Measurements from ENCODE around the gene EXOC6B. TPM values are rescaled to one million over a fixed set of nuclear protein-coding genes. Genes with fewer than 3 reads are reported as not detected.

The EXOC6B gene
- total and polyA plus RNA-seq, 8 donors, result 22.1 to 30.8 (median 25.9) TPM

- Histone ChIP-seq H3K9me3 (no peaks in the 10 kb centered on the region), H3K4me3 (no peak overlapping the region), H3K4me1 (peaks cover 0 to 5% of the 10 kb centered on the region in 2 donors), H3K27ac (peak overlapping the region in 1 of 2 donors; percentile 29), H3K36me3 (no peaks in the 10 kb centered on the region), H3K27me3 (no peaks in the 10 kb centered on the region)
- intact Hi-C loops (cut with DNase I), result no loop called here
- no peak for DNase-seq
- ATAC-seq, result no peak
- TF ChIP-seq CTCF (IDR thresholded peaks at IDR 0.05), result no peak
Measured at GRCh38 chr2:72779495-72779894, 46.3 kb downstream of the EXOC6B start.

GRCh38 chr2:72778410-72778809, 47.4 kb downstream of the EXOC6B start:
- H3K4me1 ChIP-seq, result peaks cover 0 to 5% of the 10 kb centered on the region in 2 donors
- intact Hi-C loops (cut with DNase I), result no loop called here
- no peak for ATAC-seq

GRCh38 chr2:72770879-72771461, 54.9 kb downstream of the EXOC6B start:
- ATAC-seq, result peak; percentile 90
- peaks cover 0 to 3% of the 10 kb centered on the region in 2 donors for H3K4me1 ChIP-seq
- no peaks in the 10 kb centered on the region for H3K9me3 ChIP-seq
- no peaks in the 10 kb centered on the region for H3K27me3 ChIP-seq
- intact Hi-C loops (cut with DNase I), result loop anchor here in 1 of 2 donors (5.0 kb wide), 1 partner anchor 86 kb away; no protein-coding TSS in a partner anchor
- peak; percentile 63 to 84 for TF ChIP-seq CTCF (IDR thresholded peaks at IDR 0.05)
- DNase-seq, result peak in 2 of 4 donors; percentile 59 to 75
- H3K27ac ChIP-seq, result no peak overlapping the region
- no peak overlapping the region for H3K4me3 ChIP-seq
- no peaks in the 10 kb centered on the region for H3K36me3 ChIP-seq

More at GRCh38 chr2:72778410-72778809, 47.4 kb downstream of the EXOC6B start:
- H3K36me3 ChIP-seq, result no peaks in the 10 kb centered on the region
- H3K4me3 ChIP-seq, result no peak overlapping the region
- TF ChIP-seq CTCF (IDR thresholded peaks at IDR 0.05), result no peak
- no peak for DNase-seq
- no peaks in the 10 kb centered on the region for H3K27me3 ChIP-seq
- no peak overlapping the region for H3K27ac ChIP-seq
- no peaks in the 10 kb centered on the region for H3K9me3 ChIP-seq

- no peaks in the 10 kb centered on the region for H3K36me3 ChIP-seq
- peaks cover 0 to 2% of the 10 kb centered on the region in 2 donors for H3K4me1 ChIP-seq
- H3K27ac ChIP-seq, result no peak overlapping the region
- no peak overlapping the region for H3K4me3 ChIP-seq
- ATAC-seq, result no peak
- no peaks in the 10 kb centered on the region for H3K27me3 ChIP-seq
- H3K9me3 ChIP-seq, result peaks cover 0 to 21% of the 10 kb centered on the region in 2 donors
- intact Hi-C loops (cut with DNase I), result no loop called here
- no peak for TF ChIP-seq CTCF (IDR thresholded peaks at IDR 0.05)
- no peak for DNase-seq
Measured at GRCh38 chr2:72765997-72766609, 59.7 kb downstream of the EXOC6B start.

- intact Hi-C loops (cut with DNase I), result no loop called here
- no peak overlapping the region for H3K4me3 ChIP-seq
- no peak overlapping the region for H3K27ac ChIP-seq
- ATAC-seq (no peak), DNase-seq (no peak)
- H3K27me3 ChIP-seq, result no peaks in the 10 kb centered on the region
- H3K36me3 ChIP-seq, result no peaks in the 10 kb centered on the region
- H3K9me3 ChIP-seq, result peaks cover 0 to 23% of the 10 kb centered on the region in 2 donors
- H3K4me1 ChIP-seq, result no peaks in the 10 kb centered on the region
- no peak for TF ChIP-seq CTCF (IDR thresholded peaks at IDR 0.05)
Measured at GRCh38 chr2:72762276-72762675, 63.6 kb downstream of the EXOC6B start.
